IMR-90 (cell line): ENCODE data around the gene FMO2. TPM values are rescaled to one million over a fixed set of nuclear protein-coding genes. Genes with fewer than 3 reads are reported as not detected.

Experiments
- ATAC-seq: fragments of 200-7000 bp; cut with Tn5 transposase; 2 replicates; pipeline ENCODE4 v1.9.1; 2020; ENCODE audit warnings: low read depth, mild to moderate bottlenecking, moderate library complexity
- BruUV-seq: library from RNA; stranded (reverse); fragments of 400-500 nt; replicated peaks from 2 replicates; lab custom pipeline; 2021; lab: Mats Ljungman, UMichigan
- CTCF ChIA-PET: fragments of 300-600 bp; formaldehyde crosslinking; extraction: SDS; loops from one replicate; lab custom pipeline; 2021; ENCODE audit warnings: antibody characterized with exemption; lab: Yijun Ruan, JAX
- POLR2A ChIA-PET: fragments of 300-600 bp; sonication (Branson Sonifier 250); formaldehyde crosslinking; loops from one replicate; lab custom pipeline; 2022; ENCODE audit warnings: antibody characterized with exemption; ENCODE audit not compliant: unreplicated experiment; lab: Charles Lee
- DNase-seq: peaks from one replicate; pipeline ENCODE4 v3.0.0; 2013
- H2AFZ ChIP-seq: replicated peaks from 2 replicates; pipeline ENCODE3; 2013; ENCODE audit warnings: low read length, mild to moderate bottlenecking; ENCODE audit not compliant: poor library complexity
- H2AK5ac ChIP-seq: 2 replicates; pipeline ENCODE4 v1.6.1; 2013; ENCODE audit warnings: low read depth, low read length, inconsistent platforms
- H2AK9ac ChIP-seq: replicated peaks from 2 replicates; pipeline ENCODE3; 2013; ENCODE audit warnings: mild to moderate bottlenecking, low read depth, low read length, moderate library complexity; ENCODE audit not compliant: poor library complexity
- H2BK120ac ChIP-seq: 2 replicates; pipeline ENCODE4 v1.6.1; 2013; ENCODE audit warnings: low read depth, low read length, inconsistent platforms
- H2BK15ac ChIP-seq: 3 replicates; pipeline ENCODE4 v1.6.1; 2013; ENCODE audit warnings: low read depth, low read length, inconsistent platforms
- H2BK20ac ChIP-seq: 2 replicates; pipeline ENCODE4 v1.6.1; 2013; ENCODE audit warnings: low read depth, mild to moderate bottlenecking, inconsistent platforms, low read length, moderate library complexity
- H2BK5ac ChIP-seq: 2 replicates; pipeline ENCODE4 v1.6.1; 2013; ENCODE audit warnings: mild to moderate bottlenecking, low read depth, low read length, inconsistent platforms; ENCODE audit not compliant: poor library complexity, severe bottlenecking
- H3K14ac ChIP-seq: replicated peaks from 2 replicates; pipeline ENCODE4 v1.6.1; 2013; ENCODE audit warnings: low read depth, low read length, inconsistent platforms
- H3K18ac ChIP-seq: 2 replicates; pipeline ENCODE4 v1.6.1; 2013; ENCODE audit warnings: low read depth, low read length, control low read depth
- H3K23ac ChIP-seq: 2 replicates; pipeline ENCODE4 v1.6.1; 2013; ENCODE audit warnings: low read depth, low read length, inconsistent platforms
- H3K27ac ChIP-seq: 2 replicates; pipeline ENCODE4 v1.5.1; 2013; ENCODE audit warnings: mild to moderate bottlenecking, control low read depth, low read length; ENCODE audit not compliant: insufficient read depth
- H3K27me3 ChIP-seq: 2 replicates; pipeline ENCODE4 v1.6.1; 2013; ENCODE audit warnings: low read length; ENCODE audit not compliant: control insufficient read depth, insufficient read depth
- H3K36me3 ChIP-seq: 2 replicates; pipeline ENCODE4 v1.6.1; 2013; ENCODE audit warnings: low read length, mixed read lengths; ENCODE audit not compliant: control insufficient read depth, insufficient read depth
- H3K4ac ChIP-seq: 2 replicates; pipeline ENCODE4 v1.6.1; 2013; ENCODE audit warnings: low read depth, low read length, inconsistent platforms
- H3K4me1 ChIP-seq: 2 replicates; pipeline ENCODE4 v1.6.1; 2013; ENCODE audit warnings: low read length, mixed read lengths; ENCODE audit not compliant: control insufficient read depth, insufficient read depth
- H3K4me2 ChIP-seq: 2 replicates; pipeline ENCODE4 v1.6.1; 2013; ENCODE audit warnings: low read depth, mild to moderate bottlenecking, control low read depth, low read length, moderate library complexity
- H3K4me3 ChIP-seq: 2 replicates; pipeline ENCODE4 v1.5.1; 2013; ENCODE audit warnings: low read depth, mild to moderate bottlenecking, control low read depth, low read length, moderate library complexity; ENCODE audit not compliant: insufficient read depth
- H3K56ac ChIP-seq: 2 replicates; pipeline ENCODE4 v1.6.1; 2013; ENCODE audit warnings: low read length, inconsistent platforms; ENCODE audit not compliant: insufficient read depth; ENCODE audit errors: extremely low read depth
- H3K79me1 ChIP-seq, 2 experiments: 2 replicates each; pipeline ENCODE4 v1.6.1; 2013; ENCODE audit warnings: low read length in 2 of 2, inconsistent platforms in 1 of 2, low read depth in 1 of 2
- H3K9ac ChIP-seq: 2 replicates; pipeline ENCODE4 v1.6.1; 2013; ENCODE audit warnings: low read depth, low read length, control low read depth
- H3K9me1 ChIP-seq: 2 replicates; pipeline ENCODE4 v1.6.1; 2013; ENCODE audit warnings: low read length, inconsistent platforms; ENCODE audit not compliant: insufficient read depth
- H3K9me3 ChIP-seq: 2 replicates; pipeline ENCODE4 v1.6.1; 2013; ENCODE audit warnings: low read length; ENCODE audit not compliant: control insufficient read depth, insufficient read depth
- H4K20me1 ChIP-seq: 2 replicates; pipeline ENCODE4 v1.6.1; 2013; ENCODE audit warnings: low read length, inconsistent platforms; ENCODE audit not compliant: insufficient read depth
- H4K5ac ChIP-seq: 2 replicates; pipeline ENCODE4 v1.6.1; 2013; ENCODE audit warnings: mild to moderate bottlenecking, low read depth, low read length, control low read depth
- H4K8ac ChIP-seq, 2 experiments: 2 replicates each; pipeline ENCODE4 v1.6.1; 2013; ENCODE audit warnings: low read depth in 2 of 2, low read length in 2 of 2, control low read depth in 1 of 2, inconsistent platforms in 1 of 2
- H4K91ac ChIP-seq: 2 replicates; pipeline ENCODE4 v1.6.1; 2013; ENCODE audit warnings: low read depth, low read length, inconsistent platforms; ENCODE audit not compliant: insufficient read depth
- BHLHE40 ChIP-seq: fragments of 150-350 bp; IDR thresholded peaks from 2 replicates; pipeline ENCODE4 v1.6.1; 2016; ENCODE audit warnings: mild to moderate bottlenecking, low read depth, low read length
- ELK1 ChIP-seq: fragments of 150-350 bp; IDR thresholded peaks from 2 replicates; pipeline ENCODE4 v1.6.1; 2016; ENCODE audit warnings: low read depth, mild to moderate bottlenecking, low read length, moderate library complexity, borderline replicate concordance
- POLR2A ChIP-seq: IDR thresholded peaks from 2 replicates; pipeline ENCODE4 v1.6.1; 2012; ENCODE audit warnings: mild to moderate bottlenecking, low read depth, low read length
- SMC3 ChIP-seq: fragments of 150-350 bp; IDR thresholded peaks from 2 replicates; pipeline ENCODE4 v1.6.1; 2016; ENCODE audit warnings: low read depth, mild to moderate bottlenecking, antibody characterized with exemption, low read length, moderate library complexity
- WGBS, 2 experiments: methylation state at CpG; one replicate each; pipeline versions ENCODE4 v1.1.5 to v1.1.7; 2013; ENCODE audit warnings: missing lambda C conversion rate in 2 of 2; ENCODE audit not compliant: insufficient read length in 1 of 2; ENCODE audit errors: extremely low coverage in 2 of 2; 5-methylcytosine and 5-hydroxymethylcytosine counted together
- dilution Hi-C: fragments of 300-500 bp; cut with HindIII; formaldehyde crosslinking; loops from one replicate; pipeline ENCODE4 v1.14.3; 2018; ENCODE audit warnings: low sequenced_read_pairs; ENCODE audit not compliant: unreplicated experiment
- in situ Hi-C: fragments of 300-500 bp; cut with MboI; formaldehyde crosslinking; loops from 3 replicates; pipeline ENCODE4 v1.14.3; 2019; ENCODE audit warnings: low sequenced_read_pairs, inconsistent platforms, mixed read lengths
- intact Hi-C: fragments of 100-400 bp; cut with micrococcal nuclease; formaldehyde crosslinking; loops from 2 replicates; pipeline ENCODE4 v1.10.0; 2022
- polyA plus RNA-seq, 3 experiments: library from polyadenylated mRNA; depleted of rRNA; stranded (reverse); fragments of >200 nt; gene quantifications; 2 replicates each; pipeline ENCODE4 v1.2.3, GENCODE V29; 2012; ENCODE audit warnings: low replicate concordance in 1 of 3
- total RNA-seq: library from RNA; depleted of rRNA; stranded (reverse); fragments of >200 nt; gene quantifications from 2 replicates; pipeline ENCODE4 v1.2.3, GENCODE V29; 2012

FMO2 gene
- total and polyA plus RNA-seq, 2 of the 4 experiments (the other 2 are of a cell fraction): under 0.01 to 0.05 TPM

GRCh38 chr1:171152549-171152948 is 32.6 kb upstream of the FMO2 start:
- no peak for ATAC-seq
- no peak overlapping the region for H3K4me2 ChIP-seq
- no peak overlapping the region for H2AK5ac ChIP-seq
- no peak overlapping the region for H3K56ac ChIP-seq
- in situ Hi-C loops (no loop called here), intact Hi-C loops (no loop called here), dilution Hi-C loops (no loop called here)
- H3K18ac ChIP-seq: no peak overlapping the region
- no peaks in the 10 kb centered on the region for H3K9me1 ChIP-seq
- no peak for TF ChIP-seq ELK1
- TF ChIP-seq POLR2A: no peak
- TF ChIP-seq BHLHE40: no peak
- TF ChIP-seq SMC3: no peak
- no peaks in the 10 kb centered on the region for H3K36me3 ChIP-seq
- H4K20me1 ChIP-seq: no peaks in the 10 kb centered on the region
- no peak for DNase-seq
- no peak overlapping the region for H3K9ac ChIP-seq
- no peak overlapping the region for H2BK120ac ChIP-seq
- H3K4ac ChIP-seq: no peak overlapping the region
- no peaks in the 10 kb centered on the region for H3K79me1 ChIP-seq
- BruUV-seq: no TSS peak
- H4K8ac ChIP-seq: no peak overlapping the region
- no peaks in the 10 kb centered on the region for H3K9me3 ChIP-seq
- H4K5ac ChIP-seq: no peak overlapping the region; the same call in 1 of the 2 replicates
- H2AFZ ChIP-seq: no peak overlapping the region
- POLR2A ChIA-PET: no interaction called here
- CTCF ChIA-PET: no interaction called here
- no peak overlapping the region for H3K4me3 ChIP-seq
- no peak overlapping the region for H2BK15ac ChIP-seq
- no peak overlapping the region for H2BK20ac ChIP-seq
- no peaks in the 10 kb centered on the region for H3K27me3 ChIP-seq
- H3K4me1 ChIP-seq: no peaks in the 10 kb centered on the region
- H4K91ac ChIP-seq: no peak overlapping the region
- no peak overlapping the region for H3K14ac ChIP-seq
- WGBS, 2 experiments: 56% methylated on average over 2 of the region's 2 CpGs; no CpG with 5 or more reads in 1 of the 2 experiments
- no peak overlapping the region for H2AK9ac ChIP-seq
- no peak overlapping the region for H3K27ac ChIP-seq
- no peak overlapping the region for H2BK5ac ChIP-seq
- no peak overlapping the region for H3K23ac ChIP-seq
